Hematopoietic multipotent progenitor cell treated with erythropoietin and hydrocortisone succinate and interleukin-3 and kit ligand, for 17 days (in vitro differentiated cells): ENCODE data around the gene DLG2.
"Not testable (repeated sequence)": the region's sequence is repeated elsewhere in the genome, so short reads cannot be mapped to it uniquely, and the experiment has no call there.

Experiments
- DNase-seq: peaks from one replicate; pipeline ENCODE4 v3.0.0-alpha.2; 2015; ENCODE audit warnings: low spot score

DLG2 gene

DNA sequence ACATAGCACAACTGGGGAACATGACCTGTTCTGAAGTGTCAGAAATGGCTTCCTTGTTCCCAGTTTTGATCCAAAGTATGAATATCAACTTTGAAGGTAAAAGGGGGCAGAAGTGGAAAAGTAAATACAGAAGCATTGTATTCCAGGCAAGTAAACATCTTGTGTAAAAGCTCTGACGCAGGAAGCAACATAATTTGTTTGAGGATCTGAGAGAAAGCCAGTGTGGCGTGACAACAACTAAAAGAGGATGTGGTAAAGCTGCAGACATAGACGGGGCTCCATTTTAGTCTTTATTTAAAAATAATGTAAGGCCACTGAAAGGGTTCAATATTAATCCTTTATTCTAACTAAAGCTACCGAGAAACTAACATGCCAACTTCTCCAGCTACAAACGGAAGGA is 310.2 kb downstream of the DLG2 start:
- no peak for DNase-seq

DNA sequence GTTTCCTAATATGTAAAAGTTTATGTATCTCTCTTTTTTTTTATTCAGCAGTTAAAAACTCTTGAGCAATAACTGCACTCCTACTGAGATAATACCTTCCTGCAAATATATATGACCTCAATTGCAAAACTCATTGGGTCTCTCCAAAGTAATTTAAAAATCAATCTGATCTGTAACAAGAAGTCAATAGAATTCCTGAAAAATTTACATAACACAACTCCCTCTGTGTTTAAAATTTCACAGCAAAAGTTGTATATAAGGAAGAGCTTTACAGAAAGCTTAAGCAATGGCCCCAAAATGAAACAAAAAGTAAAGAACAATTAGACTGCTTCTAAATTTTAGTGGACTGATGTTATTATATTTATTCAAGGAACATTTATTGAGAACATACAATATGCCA is 313.4 kb downstream of the DLG2 start:
- no peak for DNase-seq

DNA sequence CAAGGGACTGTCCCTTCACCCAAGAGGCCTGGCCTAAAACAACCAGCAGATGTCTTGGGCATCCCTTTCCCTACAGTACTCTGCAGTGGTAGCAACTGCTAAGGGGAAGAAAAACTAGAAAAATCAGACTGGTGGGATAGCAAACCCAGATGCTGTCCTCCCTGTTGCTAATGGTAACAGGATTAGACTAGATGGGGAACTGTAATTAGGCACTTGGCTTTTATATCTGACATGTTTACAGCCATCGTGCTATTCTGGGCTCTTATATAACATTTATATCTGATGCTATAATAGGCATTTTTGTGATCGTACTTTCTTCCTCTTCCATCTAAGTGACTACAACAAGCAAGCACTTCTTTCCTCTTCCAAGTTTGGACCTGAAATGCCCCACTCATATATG is 316.7 kb downstream of the DLG2 start:
- no peak for DNase-seq

DNA sequence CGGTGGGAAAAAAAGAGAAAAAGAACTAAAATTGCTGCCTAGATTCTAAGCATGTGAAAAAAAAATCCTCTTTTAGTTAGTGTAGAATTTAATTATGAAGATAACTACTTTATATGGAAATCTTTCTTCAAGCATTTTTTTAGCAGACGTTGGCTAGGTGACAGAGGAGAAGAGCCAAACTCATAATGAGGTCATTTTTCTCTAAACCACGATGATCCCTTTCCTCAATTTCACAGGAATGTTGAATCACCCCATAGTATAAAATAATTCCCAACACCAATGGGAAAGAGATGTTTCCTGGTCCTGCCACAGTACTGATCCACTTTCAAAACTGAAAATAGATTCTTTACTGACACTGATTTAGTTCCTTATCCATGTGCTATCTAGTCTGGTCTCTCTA is 319.8 kb downstream of the DLG2 start:
- DNase-seq = no peak

DNA sequence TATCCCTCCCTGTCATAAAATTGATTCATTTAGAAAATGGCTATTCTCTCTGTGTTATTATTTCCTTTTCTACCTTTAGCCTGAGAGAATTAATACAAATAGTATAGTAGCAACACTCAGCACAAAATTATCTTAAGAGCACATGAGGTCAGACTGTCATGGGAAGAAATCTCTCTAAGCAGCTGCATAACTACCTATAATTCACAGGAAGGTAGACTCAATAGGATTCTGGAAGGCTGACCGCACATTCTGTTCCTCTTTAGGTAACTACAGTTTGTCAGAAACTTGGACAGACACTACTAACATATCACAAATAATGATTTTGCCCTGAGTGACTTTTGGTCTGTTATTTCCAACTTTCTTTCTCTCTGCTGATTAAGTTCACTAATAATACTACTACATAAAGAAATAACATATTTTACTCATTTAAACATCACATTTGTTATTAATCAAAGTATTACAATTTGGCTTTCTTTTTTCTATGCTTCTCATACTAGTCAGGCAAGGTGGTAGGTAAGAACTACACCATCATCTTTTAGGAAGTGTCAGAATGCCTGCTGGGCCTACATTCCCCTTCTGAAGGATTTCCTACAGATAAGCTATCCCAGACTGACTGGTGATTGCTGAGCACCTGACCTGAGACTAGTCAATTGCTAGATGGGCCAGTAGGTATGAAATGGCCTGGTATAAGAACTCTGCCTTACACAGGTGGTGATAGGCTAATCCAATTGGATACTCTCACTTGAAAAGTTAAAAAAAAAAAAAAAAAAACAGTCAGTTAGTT is 325.1 kb downstream of the DLG2 start:
- no peak for DNase-seq

DNA sequence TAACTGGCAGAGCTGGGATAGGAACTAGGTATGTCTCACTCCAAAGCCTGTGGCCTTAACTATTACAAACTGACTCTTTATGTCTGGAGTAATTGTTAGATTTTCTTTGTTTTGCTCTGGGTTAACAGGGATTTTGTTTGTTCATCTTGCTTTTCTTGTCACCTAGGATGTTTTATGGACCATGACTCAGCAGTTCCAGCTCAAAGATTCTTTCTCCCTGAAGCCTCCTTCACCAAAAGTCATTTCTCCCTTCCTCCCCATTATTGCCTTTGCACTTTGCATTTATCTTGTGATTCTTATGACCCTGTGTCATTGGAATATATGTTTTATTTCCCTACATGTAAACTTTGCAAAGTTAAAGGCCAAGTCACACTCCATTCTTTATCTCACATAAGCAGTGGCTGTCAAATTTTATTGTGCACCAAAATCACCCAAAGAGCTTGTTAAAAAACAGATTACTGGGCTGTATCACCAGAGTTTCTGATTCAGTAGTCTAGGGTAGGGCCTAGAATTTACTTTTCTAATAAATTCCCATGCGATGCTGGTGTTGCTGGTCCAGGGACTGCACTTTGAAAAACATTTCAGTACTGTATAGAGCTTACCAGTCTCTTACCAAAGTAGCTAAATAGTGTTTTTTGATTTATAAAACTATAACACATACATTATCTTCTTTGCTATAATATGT is 327.7 kb downstream of the DLG2 start:
- no peak for DNase-seq

DNA sequence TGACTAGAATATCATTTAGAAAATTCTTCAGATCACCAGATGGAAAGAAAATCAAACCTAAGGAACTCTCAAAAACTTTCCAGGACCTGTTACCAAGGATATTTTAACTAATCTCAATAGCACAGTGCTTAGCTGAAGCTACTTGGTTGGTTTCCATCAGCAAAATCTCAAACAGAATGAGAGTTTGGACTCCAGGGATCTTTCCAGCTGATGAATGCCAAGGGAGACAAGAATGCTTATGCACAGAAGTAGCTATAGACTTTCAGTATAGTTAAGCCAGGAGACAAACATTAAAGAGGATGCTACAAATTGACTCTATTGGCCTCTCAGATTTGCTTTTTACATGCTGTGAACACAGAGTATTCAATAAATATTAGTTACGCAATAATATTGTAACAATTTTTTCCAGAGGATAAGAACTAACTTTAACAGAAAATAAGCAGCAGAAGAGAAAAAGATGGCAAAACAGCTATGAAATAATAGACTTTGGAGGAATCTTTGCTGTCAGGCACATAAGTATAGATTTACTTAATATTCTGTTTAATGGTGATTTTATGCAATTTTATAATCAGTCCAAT is 331.4 kb downstream of the DLG2 start:
- DNase-seq = no peak

DNA sequence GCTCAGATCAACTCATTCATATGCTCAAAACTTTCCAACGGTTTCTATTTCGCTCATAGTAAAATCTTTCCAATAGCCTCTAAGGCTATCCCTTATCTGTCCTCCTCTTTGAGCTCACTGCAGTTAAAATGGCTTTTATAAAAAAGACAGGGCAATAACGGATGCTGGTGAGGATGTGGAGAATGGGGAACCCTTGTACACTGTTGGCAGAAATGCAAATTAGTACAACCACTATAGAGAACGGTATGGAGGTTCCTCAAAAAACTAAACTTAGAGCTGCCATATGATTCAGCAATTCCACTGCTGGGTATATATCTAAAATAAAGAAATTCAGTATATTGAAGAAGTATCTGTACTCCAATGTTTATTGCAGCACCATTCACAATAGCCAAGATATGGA is 345.6 kb downstream of the DLG2 start:
- DNase-seq = no peak

DNA sequence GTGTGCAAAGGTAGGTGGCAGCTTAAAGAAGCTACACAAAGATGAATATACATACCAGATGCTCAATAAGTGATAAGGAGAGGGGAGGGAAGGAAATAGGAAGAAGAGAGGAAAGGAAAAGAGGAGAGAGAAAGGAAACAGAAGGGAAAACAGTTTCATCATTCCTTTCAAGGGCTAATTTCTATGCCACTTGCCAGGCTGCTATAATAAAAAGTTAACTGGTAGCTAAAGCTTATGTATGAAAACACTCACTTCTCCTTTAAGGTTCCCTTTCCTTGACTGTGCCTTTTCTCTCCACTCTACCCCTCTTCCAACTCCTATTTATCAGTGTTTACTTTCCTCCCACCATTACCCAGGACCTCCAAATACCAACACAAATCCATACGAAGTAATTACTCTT is 347.9 kb downstream of the DLG2 start:
- DNase-seq = no peak

DNA sequence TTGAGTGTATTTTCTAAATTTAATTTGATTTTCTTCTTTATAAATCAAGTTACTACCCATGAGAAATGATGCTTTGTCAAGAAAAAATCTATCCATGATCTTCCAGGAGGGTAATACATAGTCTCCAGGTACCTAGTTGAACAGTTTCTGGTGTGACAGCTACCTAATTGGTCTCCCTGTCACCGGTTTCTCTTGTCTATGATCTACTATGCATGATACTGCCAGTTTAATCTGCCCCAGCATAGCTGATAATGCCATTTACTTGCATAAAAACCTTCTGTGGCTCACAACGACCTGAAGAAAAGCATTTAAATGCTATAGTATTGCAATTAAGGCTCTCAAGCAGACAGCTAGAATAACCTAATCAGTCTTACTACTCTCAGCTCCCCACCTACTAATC is 349.5 kb downstream of the DLG2 start:
- DNase-seq = no peak

DNA sequence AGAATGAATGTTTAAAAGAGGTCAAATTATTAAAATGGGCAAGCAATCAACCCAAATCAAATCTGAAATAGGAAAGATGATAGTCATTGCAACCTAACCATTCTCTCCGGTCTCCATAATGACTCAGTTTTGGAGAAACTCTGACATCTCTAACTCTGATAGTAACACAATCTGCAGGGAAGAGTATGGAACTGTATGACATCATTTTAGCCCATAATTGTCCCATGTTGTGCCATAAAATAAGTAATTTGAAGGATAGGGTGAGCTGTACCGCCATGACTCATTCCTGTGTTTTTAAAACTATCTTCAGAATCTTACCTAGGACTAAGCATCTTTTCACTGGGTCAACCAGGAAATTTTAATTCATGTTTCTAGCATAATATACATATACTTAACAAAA is 350.8 kb downstream of the DLG2 start:
- DNase-seq = no peak

DNA sequence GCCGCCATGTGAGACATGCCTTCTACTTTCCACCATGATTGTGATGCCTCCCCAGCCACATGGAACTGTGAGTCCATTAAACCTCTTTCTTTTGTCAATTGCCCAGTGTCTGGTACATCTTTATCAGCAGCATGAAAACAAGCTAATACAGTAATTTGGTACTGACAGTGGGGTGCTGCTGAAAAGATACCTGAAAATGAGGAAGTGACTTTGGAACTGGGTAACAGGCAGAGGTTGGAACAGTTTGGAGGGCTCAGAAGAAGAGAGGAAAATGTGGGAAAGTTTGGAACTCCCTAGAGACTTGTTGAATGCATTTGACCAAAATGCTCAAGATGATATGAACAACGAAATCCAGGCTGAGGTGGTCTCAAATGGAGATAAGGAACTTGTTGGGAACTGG is 356.8 kb downstream of the DLG2 start:
- DNase-seq = not testable (repeated sequence)

DNA sequence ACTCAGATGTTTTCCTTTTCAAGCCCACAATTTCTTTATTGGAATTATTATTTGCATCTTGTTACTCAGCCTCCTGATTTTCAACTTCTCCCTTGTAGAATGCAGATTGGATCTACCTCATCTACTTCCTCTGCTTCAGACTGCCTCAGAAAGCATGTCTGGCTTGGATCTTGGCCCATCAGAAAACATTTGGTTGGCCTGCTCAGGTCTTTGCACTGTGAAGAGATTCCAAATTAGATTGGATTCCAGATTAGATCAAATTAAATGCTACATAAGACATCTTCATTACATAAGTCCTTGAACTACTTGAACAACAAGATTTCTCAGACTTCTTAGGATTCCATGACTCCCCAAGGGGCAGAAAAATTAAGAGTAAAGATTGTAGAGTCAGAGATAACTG is 358.0 kb downstream of the DLG2 start:
- no peak for DNase-seq

DNA sequence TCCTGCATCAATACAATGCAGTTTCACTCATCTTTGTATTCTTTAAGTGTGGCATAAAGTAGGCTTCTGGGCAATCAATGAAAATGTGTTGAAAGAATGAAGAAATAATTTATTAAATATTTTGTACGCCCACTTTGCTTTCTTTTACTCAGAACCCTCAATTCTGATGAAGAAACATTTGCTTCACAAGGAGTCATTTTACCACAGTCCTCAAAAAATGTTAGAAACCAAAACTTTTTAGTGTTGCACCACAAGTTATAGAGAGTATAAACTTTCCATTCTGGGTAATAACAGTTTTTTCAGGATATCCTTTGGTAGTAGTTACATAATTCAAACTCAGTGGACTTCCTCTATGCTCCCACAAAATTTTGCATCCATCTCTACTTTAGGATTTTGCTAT is 360.5 kb downstream of the DLG2 start:
- DNase-seq = no peak

DNA sequence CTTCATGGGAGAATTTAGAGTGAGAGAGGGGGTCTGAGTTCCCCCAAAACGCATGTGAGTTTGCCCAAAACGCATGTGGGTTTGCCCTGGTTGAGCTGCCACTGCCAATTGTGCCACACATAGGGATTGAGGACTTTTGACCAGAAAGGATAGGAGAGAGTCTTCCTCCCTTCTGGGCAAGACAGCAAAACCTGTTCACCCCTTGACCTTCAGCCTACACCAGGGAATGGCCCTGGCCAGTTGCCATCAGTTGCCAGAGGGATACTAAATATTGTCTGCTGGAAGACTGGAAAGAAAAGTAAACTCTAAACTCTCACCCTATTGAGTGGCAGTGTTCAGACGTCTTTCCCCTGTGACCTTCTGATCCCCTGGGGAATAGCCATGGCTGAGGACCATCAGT is 363.8 kb downstream of the DLG2 start:
- no peak for DNase-seq

DNA sequence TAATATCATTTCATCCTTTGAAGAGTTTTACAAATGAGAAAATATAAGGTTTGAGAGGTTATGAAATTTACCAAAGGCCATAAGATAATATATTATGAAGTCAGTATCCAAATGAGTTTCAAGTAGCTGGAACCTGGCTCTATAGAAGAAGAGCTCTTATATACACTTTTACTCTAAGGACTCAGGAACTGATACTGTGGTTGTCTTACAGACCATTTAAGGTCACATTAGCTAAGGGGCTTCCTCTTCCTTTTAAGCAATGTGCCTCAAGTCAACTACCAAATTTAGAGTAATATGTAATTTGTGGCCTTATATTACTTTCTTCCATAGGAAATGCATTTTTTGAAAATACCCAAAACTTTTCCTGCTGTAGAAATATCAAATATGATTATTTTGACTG is 369.3 kb downstream of the DLG2 start:
- DNase-seq = no peak

DNA sequence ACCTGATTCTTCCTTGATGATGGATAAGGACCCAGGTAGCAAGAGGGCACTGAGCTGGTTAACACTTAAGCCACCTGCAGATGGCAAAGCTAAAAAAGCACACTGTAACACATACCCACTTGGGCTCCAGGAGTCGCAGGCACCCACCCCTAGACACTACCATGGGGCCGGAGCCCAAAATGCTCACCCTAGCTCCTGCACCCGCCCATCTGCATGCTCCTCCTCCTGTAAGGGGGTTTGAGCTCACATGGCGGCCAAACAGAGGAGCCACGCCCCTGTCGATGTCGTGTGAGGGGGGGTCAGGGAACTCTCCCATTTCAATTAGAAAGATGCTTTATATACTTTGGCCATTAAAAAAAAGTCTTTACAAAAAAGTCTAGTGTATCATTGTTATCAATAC is 370.7 kb downstream of the DLG2 start:
- no peak for DNase-seq

DNA sequence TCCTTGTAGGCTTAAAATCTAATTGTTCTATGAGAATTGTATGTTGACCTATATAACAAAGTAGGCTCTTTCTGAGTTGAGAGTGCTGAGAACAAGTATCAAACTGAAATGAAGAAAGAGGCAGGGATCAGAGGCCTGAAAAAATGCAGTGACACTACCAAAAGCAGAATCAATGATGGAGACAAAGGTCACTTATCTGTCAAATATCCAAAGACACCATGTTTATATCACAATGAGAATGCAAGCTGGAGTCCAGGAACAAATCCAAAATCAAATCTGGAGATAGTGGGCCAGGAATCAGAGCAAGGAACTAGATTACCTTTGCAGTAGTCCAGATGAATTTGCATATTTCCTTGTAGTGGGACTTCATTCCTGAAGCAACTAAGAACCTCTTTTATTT is 377.7 kb downstream of the DLG2 start:
- no peak for DNase-seq

DNA sequence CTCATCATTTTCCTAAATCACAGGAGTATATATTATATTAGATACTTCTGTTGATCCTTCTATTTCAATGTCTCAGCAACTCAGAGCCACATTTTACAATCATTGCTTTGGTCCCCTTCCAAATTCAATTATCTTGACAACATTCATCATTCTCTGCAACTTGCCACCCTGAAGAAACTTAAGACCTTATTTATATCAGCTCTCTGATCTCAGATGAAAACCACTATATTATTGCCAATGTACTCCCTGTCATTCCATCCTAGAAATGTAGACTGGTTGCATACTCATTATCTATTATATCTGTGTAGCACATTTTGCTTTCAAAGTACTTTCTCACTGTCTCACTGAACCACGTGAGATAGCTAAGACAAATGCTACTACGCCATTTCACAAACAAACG is 379.3 kb downstream of the DLG2 start:
- no peak for DNase-seq

DNA sequence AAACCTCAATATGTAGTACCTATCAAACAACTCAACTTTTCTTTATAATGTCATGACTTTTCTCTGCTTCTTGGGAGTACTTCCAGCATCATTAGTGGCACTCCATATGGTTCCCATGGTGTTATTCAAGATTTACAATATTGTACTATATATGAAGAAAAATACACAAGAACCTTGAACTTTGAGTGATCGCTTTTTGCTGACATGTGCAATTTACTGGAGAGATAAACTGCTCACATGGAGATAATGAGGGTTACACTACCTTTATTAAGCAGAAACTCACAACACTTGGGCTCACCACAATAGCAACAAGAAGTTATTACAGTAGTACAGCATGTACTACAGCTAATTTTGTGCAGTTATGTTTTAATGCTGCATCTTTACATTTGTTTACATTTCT is 388.2 kb downstream of the DLG2 start:
- DNase-seq = no peak

DNA sequence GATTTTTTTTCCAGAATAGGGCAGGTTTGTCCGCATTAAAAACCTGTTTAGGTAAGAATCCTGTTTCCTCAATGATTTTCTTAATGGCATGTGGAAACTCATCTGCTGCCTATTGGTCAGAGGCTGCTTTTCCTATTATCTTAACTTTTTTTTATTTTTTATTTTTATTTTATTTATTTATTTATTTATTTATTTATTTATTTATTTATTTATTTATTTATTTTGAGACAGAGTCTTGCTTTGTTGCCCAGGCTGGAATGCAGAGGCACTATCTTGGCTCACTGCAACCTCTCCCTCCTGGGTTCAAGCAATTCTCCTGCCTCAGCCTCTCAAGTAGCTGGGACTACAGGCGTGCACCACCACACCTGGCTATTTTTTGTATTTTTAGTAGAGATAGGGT is 389.1 kb downstream of the DLG2 start:
- not testable (repeated sequence) for DNase-seq

DNA sequence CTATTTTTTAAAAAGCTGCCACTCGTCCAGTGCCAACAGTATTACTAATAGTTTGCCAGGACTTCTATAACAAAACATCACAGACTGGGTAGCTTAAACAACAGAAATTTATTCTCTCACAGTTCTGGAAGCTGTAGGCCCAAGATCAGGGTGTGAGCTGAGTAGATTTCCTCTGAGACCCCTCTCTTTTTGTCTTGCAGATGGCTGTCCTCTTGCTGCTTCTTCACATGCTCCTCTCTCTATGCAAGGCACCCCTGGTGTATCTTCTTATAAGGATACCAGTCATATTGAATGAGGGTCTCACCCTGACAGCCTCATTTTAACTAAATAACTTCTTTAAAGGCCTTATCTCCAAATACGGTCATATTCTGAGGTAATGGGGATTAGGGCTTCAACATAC is 390.9 kb downstream of the DLG2 start:
- DNase-seq = no peak

DNA sequence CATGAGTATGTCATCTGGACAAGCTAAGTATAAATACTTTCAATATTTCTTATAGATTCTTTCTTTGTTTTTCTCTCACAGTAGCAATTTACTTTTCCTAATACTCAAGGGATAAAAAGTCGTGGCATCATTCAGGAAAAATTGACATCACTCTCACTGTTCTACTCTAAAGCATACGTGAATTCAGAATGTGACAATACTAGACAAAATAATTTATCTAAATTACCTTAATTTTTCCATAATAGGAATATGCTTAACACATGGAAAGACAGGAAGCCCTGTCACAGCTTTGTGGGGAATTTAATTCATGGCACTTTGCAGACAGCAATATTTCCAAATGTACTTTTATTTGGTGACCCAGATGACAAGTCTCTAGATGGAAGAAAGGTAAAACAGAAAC is 394.6 kb downstream of the DLG2 start:
- DNase-seq = no peak

DNA sequence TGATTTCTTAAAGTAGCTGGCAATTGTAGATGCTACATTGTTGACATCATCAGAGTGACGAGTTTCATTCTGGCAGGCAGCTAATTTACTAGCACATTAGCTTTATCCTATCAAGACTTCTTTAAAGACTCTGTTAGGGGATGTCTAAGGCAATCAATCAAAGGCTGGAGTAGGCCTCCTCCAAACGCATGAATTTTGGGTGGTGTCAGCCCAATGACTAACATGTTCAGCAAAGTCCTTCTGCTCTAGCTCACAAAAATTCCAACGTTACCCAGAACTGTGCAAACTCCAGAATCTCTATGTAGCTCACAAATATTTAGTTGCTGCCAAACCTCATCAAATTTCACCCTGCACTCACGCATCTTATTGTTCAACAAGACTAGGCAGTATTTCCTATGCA is 395.6 kb downstream of the DLG2 start:
- no peak for DNase-seq
